ENCODE data around the gene BEND5. TPM values are rescaled to one million over a fixed set of nuclear protein-coding genes. Genes with fewer than 3 reads are reported as not detected.

The BEND5 gene
- total RNA-seq, 1 donor from 2014 or later: 10.6 TPM

GRCh38 chr1:48767975-48768510 lies 8.6 kb downstream of the BEND5 start:
- Mint-ChIP-seq H3K27ac (no peak overlapping the region), H3K9me3 (no peaks in the 10 kb centered on the region), H3K27me3 (peaks cover 5% of the 10 kb centered on the region), H3K4me1 (ENCODE audit: unreplicated experiment) (peaks cover 28% of the 10 kb centered on the region), H3K36me3 (peaks cover 37% of the 10 kb centered on the region), H3K4me3 (no peak overlapping the region)
- no peak for TF ChIP-seq CTCF (conservative IDR thresholded peaks at IDR 0.05)
- no peak for DNase-seq (ENCODE audit: extremely low spot score, unreplicated experiment)

GRCh38 chr1:48765335-48765734 lies 11.4 kb downstream of the BEND5 start:
- Mint-ChIP-seq H3K4me1 (ENCODE audit: unreplicated experiment) (peaks cover 22% of the 10 kb centered on the region), H3K36me3 (peaks cover 30% of the 10 kb centered on the region), H3K27ac (no peak overlapping the region)

GRCh38 chr1:48761986-48762385 lies 14.7 kb downstream of the BEND5 start:
- peaks cover 8% of the 10 kb centered on the region for H3K4me1 Mint-ChIP-seq (ENCODE audit: unreplicated experiment)
- H3K27ac Mint-ChIP-seq: no peak overlapping the region
- TF ChIP-seq CTCF (conservative IDR thresholded peaks at IDR 0.05): no peak
- no peak overlapping the region for H3K4me3 Mint-ChIP-seq
- H3K9me3 Mint-ChIP-seq: no peaks in the 10 kb centered on the region
- peaks cover 46% of the 10 kb centered on the region for H3K36me3 Mint-ChIP-seq
- DNase-seq (ENCODE audit: extremely low spot score, unreplicated experiment): no peak
- H3K27me3 Mint-ChIP-seq: no peaks in the 10 kb centered on the region

More at GRCh38 chr1:48765335-48765734, 11.4 kb downstream of the BEND5 start:
- Mint-ChIP-seq H3K9me3 (no peaks in the 10 kb centered on the region), H3K27me3 (no peaks in the 10 kb centered on the region), H3K4me3 (no peak overlapping the region)
- no peak for DNase-seq (ENCODE audit: extremely low spot score, unreplicated experiment)
- no peak for TF ChIP-seq CTCF (conservative IDR thresholded peaks at IDR 0.05)

- TF ChIP-seq CTCF (conservative IDR thresholded peaks at IDR 0.05): no peak
- peaks cover 8% of the 10 kb centered on the region for H3K4me1 Mint-ChIP-seq (ENCODE audit: unreplicated experiment)
- H3K27ac Mint-ChIP-seq: no peak overlapping the region
- H3K36me3 Mint-ChIP-seq: peaks cover 47% of the 10 kb centered on the region
- no peaks in the 10 kb centered on the region for H3K27me3 Mint-ChIP-seq
- no peaks in the 10 kb centered on the region for H3K9me3 Mint-ChIP-seq
- no peak overlapping the region for H3K4me3 Mint-ChIP-seq
- DNase-seq (ENCODE audit: extremely low spot score, unreplicated experiment): no peak
Observed at GRCh38 chr1:48761411-48761810, 15.3 kb downstream of the BEND5 start.

- no peak for DNase-seq (ENCODE audit: extremely low spot score, unreplicated experiment)
- no peak for TF ChIP-seq CTCF (conservative IDR thresholded peaks at IDR 0.05)
- Mint-ChIP-seq H3K4me3 (no peak overlapping the region), H3K36me3 (peaks cover 48% of the 10 kb centered on the region), H3K27me3 (no peaks in the 10 kb centered on the region), H3K9me3 (no peaks in the 10 kb centered on the region), H3K4me1 (ENCODE audit: unreplicated experiment) (peaks cover 8% of the 10 kb centered on the region), H3K27ac (no peak overlapping the region)
Observed at GRCh38 chr1:48760857-48761256, 15.8 kb downstream of the BEND5 start.

GRCh38 chr1:48758976-48759375 lies 17.7 kb downstream of the BEND5 start:
- Mint-ChIP-seq H3K36me3 (peaks cover 42% of the 10 kb centered on the region), H3K4me3 (no peak overlapping the region), H3K9me3 (no peaks in the 10 kb centered on the region), H3K27ac (no peak overlapping the region), H3K27me3 (no peaks in the 10 kb centered on the region), H3K4me1 (ENCODE audit: unreplicated experiment) (peaks cover 12% of the 10 kb centered on the region)
- no peak for TF ChIP-seq CTCF (conservative IDR thresholded peaks at IDR 0.05)
- DNase-seq (ENCODE audit: extremely low spot score, unreplicated experiment): no peak

Measured in type B pancreatic cell (in vitro differentiated cells).